Liver (tissue), 9 donors: ENCODE results near the gene PNMT. TPM values are rescaled to one million over a fixed set of nuclear protein-coding genes. Genes with fewer than 3 reads are reported as not detected.

ENCODE experiments used
- DNase-seq: peaks from one replicate; pipeline ENCODE4 v3.0.0-alpha.2; 2017; ENCODE audit warnings: low spot score
- H3K27ac ChIP-seq, 2 donors: one replicate each; pipeline ENCODE4 v1.7.0; 2013; ENCODE audit warnings: inconsistent platforms in 2 of 2, low read length in 2 of 2, control low read depth in 1 of 2, low read depth in 1 of 2, mild to moderate bottlenecking in 1 of 2
- H3K27me3 ChIP-seq, 4 donors: one replicate each; pipeline versions ENCODE4 v1.6.1 to v1.7.0; 2013; ENCODE audit warnings: low read length in 3 of 4, inconsistent platforms in 1 of 4, mild to moderate bottlenecking in 1 of 4, moderate library complexity in 1 of 4; ENCODE audit not compliant: control insufficient read depth in 4 of 4, insufficient read depth in 4 of 4
- H3K36me3 ChIP-seq, 4 donors: one replicate each; pipeline versions ENCODE4 v1.6.1 to v1.7.0; 2013; ENCODE audit warnings: low read length in 3 of 4, mild to moderate bottlenecking in 3 of 4, low read depth in 1 of 4, moderate library complexity in 1 of 4; ENCODE audit not compliant: control insufficient read depth in 4 of 4, insufficient read depth in 3 of 4
- H3K4me1 ChIP-seq, 4 donors: one replicate each; pipeline versions ENCODE4 v1.6.1 to v1.7.0; 2013; ENCODE audit warnings: low read length in 3 of 4, mild to moderate bottlenecking in 3 of 4, moderate library complexity in 1 of 4; ENCODE audit not compliant: control insufficient read depth in 4 of 4, insufficient read depth in 4 of 4
- H3K4me3 ChIP-seq, 3 donors: one replicate each; pipeline versions ENCODE4 v1.6.1 to v1.7.0; 2013; ENCODE audit warnings: low read length in 3 of 3, control low read depth in 1 of 3, low read depth in 1 of 3, mild to moderate bottlenecking in 1 of 3
- H3K9ac ChIP-seq, 2 donors: one replicate each; pipeline ENCODE4 v1.7.0; 2013; ENCODE audit warnings: low read length in 2 of 2, mild to moderate bottlenecking in 2 of 2, moderate library complexity in 2 of 2, control low read depth in 1 of 2, low read depth in 1 of 2
- H3K9me3 ChIP-seq, 4 donors: one replicate each; pipeline versions ENCODE4 v1.6.1 to v1.7.0; 2013; ENCODE audit warnings: low read length in 3 of 4; ENCODE audit not compliant: control insufficient read depth in 4 of 4
- CTCF ChIP-seq: fragments of 150-350 bp; IDR thresholded peaks from 2 replicates; pipeline ENCODE4 v1.5.1; 2017; ENCODE audit warnings: improper control_type of control experiment, low read depth, low read length; ENCODE audit not compliant: missing input control
- EGR1 ChIP-seq, 2 donors: IDR thresholded peaks; 2 replicates each; pipeline ENCODE4 v1.6.1; 2016 to 2018; ENCODE audit warnings: antibody characterized with exemption in 2 of 2, low read depth in 2 of 2
- FOXA1 ChIP-seq: IDR thresholded peaks from 2 replicates; pipeline ENCODE4 v1.6.1; 2016; ENCODE audit warnings: antibody characterized with exemption
- GABPA ChIP-seq, 2 donors: IDR thresholded peaks in 1 of 2; conservative IDR thresholded peaks in 1 of 2; 2 replicates each; pipeline ENCODE4 v1.6.1; 2016; ENCODE audit warnings: antibody characterized with exemption in 2 of 2, mild to moderate bottlenecking in 1 of 2, moderate library complexity in 1 of 2
- HNF4A ChIP-seq, 2 donors: conservative IDR thresholded peaks; 2 replicates each; pipeline ENCODE4 v1.6.1; 2016; ENCODE audit warnings: antibody characterized with exemption in 2 of 2, mild to moderate bottlenecking in 2 of 2
- JUND ChIP-seq, 2 donors: IDR thresholded peaks; 2 replicates each; pipeline ENCODE4 v1.6.1; 2016; ENCODE audit warnings: antibody characterized with exemption in 2 of 2
- NR2F2 ChIP-seq: IDR thresholded peaks from 2 replicates; pipeline ENCODE4 v1.6.1; 2016; ENCODE audit warnings: antibody characterized with exemption
- RXRA ChIP-seq, 2 donors: IDR thresholded peaks; 2 replicates each; pipeline ENCODE4 v1.6.1; 2017 to 2018; ENCODE audit warnings: antibody characterized with exemption in 2 of 2, mild to moderate bottlenecking in 1 of 2
- SP1 ChIP-seq: IDR thresholded peaks from 2 replicates; pipeline ENCODE4 v1.6.1; 2018; ENCODE audit warnings: antibody characterized with exemption, mild to moderate bottlenecking
- TAF1 ChIP-seq: conservative IDR thresholded peaks from 2 replicates; pipeline ENCODE4 v1.6.1; 2016; ENCODE audit warnings: antibody characterized with exemption, mild to moderate bottlenecking
- WGBS: extraction: QIAGEN DNeasy Blood & Tissue Kit; methylation state at CpG from one replicate; pipeline ENCODE4 v1.1.7; 2013; 5-methylcytosine and 5-hydroxymethylcytosine counted together
- polyA plus RNA-seq, 2 donors: library from polyadenylated mRNA; stranded (reverse) in 1 of 2; unstranded in 1 of 2; fragments of 200-250 nt in 1 of 2; fragments of >200 nt in 1 of 2; fragmentation: Nextera tagmentation in 1 of 2; extraction: Ambion mirVana in 1 of 2; gene quantifications; one replicate each; pipeline versions ENCODE4 v1.2.1 to v1.2.3, GENCODE V29; 2013 to 2015
- total RNA-seq, 2 donors: library from RNA; depleted of rRNA; stranded (reverse); fragments of >200 nt; gene quantifications; one replicate each; pipeline ENCODE4 v1.2.3, GENCODE V29; 2014
- TF ChIP-seq, protein P1 (sequence below): IDR thresholded peaks from 2 replicates; pipeline ENCODE4 v1.6.1; 2016; ENCODE audit warnings: antibody characterized with exemption
- TF ChIP-seq, protein P2 (sequence below): IDR thresholded peaks from 2 replicates; pipeline ENCODE4 v1.6.1; 2016; ENCODE audit warnings: antibody characterized with exemption, mild to moderate bottlenecking
- TF ChIP-seq, protein P3 (sequence below): IDR thresholded peaks from 2 replicates; pipeline ENCODE4 v1.6.1; 2016; ENCODE audit warnings: antibody characterized with exemption
- donor health status: healthy.
- donor health status: healthy.
- donor health status: healthy.
- donor health status: healthy.
- donor health status: healthy.

The PNMT gene
- total and polyA plus RNA-seq, 4 donors: 0.20 to 8.6 (median 0.26) TPM; not detected in 1

DNA sequence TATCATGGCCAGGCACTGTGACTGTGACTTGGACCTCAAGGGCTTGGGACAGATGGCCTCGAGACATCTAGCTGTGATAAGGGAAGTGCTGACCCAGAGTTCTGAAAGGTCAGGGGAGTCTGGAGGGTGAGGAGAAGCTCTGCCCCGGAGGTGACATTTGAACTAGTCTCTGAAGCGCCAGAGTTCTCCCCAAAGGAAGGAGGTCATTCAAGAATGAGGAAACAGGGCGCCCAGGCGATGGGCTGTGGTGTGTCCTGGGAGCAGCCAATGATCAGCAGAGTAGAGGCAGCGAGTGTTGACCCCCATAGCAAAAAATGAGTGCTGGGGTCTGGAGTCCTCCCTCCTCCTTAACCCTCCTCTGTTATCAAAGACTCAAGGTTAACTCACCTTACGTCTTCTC is 26.4 kb upstream of the PNMT start:
- 78% methylated on average over 7 of the region's 7 CpGs for WGBS
- H3K27ac ChIP-seq: no peak overlapping the region
- no peak overlapping the region for H3K4me3 ChIP-seq
- H3K9me3 ChIP-seq: no peaks in the 10 kb centered on the region
- no peak for DNase-seq
- no peak overlapping the region for H3K9ac ChIP-seq
- H3K27me3 ChIP-seq: no peaks in the 10 kb centered on the region
- TF ChIP-seq JUND (IDR thresholded peaks at IDR 0.05) (no peak), EGR1 (IDR thresholded peaks at IDR 0.05; ENCODE audit: low read depth in 2 of 2) (no peak), NR2F2 (peak; percentile 30)
- H3K36me3 ChIP-seq: no peaks in the 10 kb centered on the region
- H3K4me1 ChIP-seq: peaks cover 4 to 37% (median 27%) of the 10 kb centered on the region in 4 donors

- H3K4me3 ChIP-seq: no peak overlapping the region
- 87% methylated on average over 9 of the region's 9 CpGs for WGBS
- no peak overlapping the region for H3K27ac ChIP-seq
- H3K9ac ChIP-seq: no peak overlapping the region
- H3K27me3 ChIP-seq: no peaks in the 10 kb centered on the region
- H3K36me3 ChIP-seq: no peaks in the 10 kb centered on the region
- H3K4me1 ChIP-seq: peaks cover 4 to 34% (median 26%) of the 10 kb centered on the region in 4 donors
- no peaks in the 10 kb centered on the region for H3K9me3 ChIP-seq
- no peak for TF ChIP-seq TAF1
- TF ChIP-seq SP1: no peak
- no peak for TF ChIP-seq FOXA1
- TF ChIP-seq HNF4A (conservative IDR thresholded peaks at IDR 0.05): no peak
- TF ChIP-seq NR2F2: no peak
- no peak for TF ChIP-seq EGR1 (IDR thresholded peaks at IDR 0.05; ENCODE audit: low read depth in 2 of 2)
- TF ChIP-seq CTCF: no peak
- DNase-seq: no peak
Measured at GRCh38 chr17:39642291-39643074, 25.8 kb upstream of the PNMT start.

GRCh38 chr17:39643271-39643670 is 25.0 kb upstream of the PNMT start:
- TF ChIP-seq SP1 (no peak), JUND (IDR thresholded peaks at IDR 0.05) (no peak), CTCF (no peak), EGR1 (IDR thresholded peaks at IDR 0.05; ENCODE audit: low read depth in 2 of 2) (no peak), RXRA (IDR thresholded peaks at IDR 0.05) (no peak), GABPA (IDR thresholded peaks at IDR 0.05 in 1 of 2, conservative IDR thresholded peaks at IDR 0.05 in 1 of 2) (no peak)
- TF ChIP-seq, protein P1, sequence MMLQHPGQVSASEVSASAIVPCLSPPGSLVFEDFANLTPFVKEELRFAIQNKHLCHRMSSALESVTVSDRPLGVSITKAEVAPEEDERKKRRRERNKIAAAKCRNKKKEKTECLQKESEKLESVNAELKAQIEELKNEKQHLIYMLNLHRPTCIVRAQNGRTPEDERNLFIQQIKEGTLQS: no peak
- TF ChIP-seq, protein P2, sequence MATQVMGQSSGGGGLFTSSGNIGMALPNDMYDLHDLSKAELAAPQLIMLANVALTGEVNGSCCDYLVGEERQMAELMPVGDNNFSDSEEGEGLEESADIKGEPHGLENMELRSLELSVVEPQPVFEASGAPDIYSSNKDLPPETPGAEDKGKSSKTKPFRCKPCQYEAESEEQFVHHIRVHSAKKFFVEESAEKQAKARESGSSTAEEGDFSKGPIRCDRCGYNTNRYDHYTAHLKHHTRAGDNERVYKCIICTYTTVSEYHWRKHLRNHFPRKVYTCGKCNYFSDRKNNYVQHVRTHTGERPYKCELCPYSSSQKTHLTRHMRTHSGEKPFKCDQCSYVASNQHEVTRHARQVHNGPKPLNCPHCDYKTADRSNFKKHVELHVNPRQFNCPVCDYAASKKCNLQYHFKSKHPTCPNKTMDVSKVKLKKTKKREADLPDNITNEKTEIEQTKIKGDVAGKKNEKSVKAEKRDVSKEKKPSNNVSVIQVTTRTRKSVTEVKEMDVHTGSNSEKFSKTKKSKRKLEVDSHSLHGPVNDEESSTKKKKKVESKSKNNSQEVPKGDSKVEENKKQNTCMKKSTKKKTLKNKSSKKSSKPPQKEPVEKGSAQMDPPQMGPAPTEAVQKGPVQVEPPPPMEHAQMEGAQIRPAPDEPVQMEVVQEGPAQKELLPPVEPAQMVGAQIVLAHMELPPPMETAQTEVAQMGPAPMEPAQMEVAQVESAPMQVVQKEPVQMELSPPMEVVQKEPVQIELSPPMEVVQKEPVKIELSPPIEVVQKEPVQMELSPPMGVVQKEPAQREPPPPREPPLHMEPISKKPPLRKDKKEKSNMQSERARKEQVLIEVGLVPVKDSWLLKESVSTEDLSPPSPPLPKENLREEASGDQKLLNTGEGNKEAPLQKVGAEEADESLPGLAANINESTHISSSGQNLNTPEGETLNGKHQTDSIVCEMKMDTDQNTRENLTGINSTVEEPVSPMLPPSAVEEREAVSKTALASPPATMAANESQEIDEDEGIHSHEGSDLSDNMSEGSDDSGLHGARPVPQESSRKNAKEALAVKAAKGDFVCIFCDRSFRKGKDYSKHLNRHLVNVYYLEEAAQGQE: no peak
- TF ChIP-seq, protein P3, sequence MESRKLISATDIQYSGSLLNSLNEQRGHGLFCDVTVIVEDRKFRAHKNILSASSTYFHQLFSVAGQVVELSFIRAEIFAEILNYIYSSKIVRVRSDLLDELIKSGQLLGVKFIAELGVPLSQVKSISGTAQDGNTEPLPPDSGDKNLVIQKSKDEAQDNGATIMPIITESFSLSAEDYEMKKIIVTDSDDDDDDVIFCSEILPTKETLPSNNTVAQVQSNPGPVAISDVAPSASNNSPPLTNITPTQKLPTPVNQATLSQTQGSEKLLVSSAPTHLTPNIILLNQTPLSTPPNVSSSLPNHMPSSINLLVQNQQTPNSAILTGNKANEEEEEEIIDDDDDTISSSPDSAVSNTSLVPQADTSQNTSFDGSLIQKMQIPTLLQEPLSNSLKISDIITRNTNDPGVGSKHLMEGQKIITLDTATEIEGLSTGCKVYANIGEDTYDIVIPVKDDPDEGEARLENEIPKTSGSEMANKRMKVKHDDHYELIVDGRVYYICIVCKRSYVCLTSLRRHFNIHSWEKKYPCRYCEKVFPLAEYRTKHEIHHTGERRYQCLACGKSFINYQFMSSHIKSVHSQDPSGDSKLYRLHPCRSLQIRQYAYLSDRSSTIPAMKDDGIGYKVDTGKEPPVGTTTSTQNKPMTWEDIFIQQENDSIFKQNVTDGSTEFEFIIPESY: no peak
- peaks cover 0 to 27% (median 19%) of the 10 kb centered on the region in 4 donors for H3K4me1 ChIP-seq
- 87% methylated on average over 4 of the region's 4 CpGs for WGBS

More at GRCh38 chr17:39643271-39643670, 25.0 kb upstream of the PNMT start:
- Histone ChIP-seq H3K36me3 (no peaks in the 10 kb centered on the region), H3K27ac (no peak overlapping the region), H3K4me3 (no peak overlapping the region), H3K9ac (no peak overlapping the region), H3K27me3 (no peaks in the 10 kb centered on the region), H3K9me3 (no peaks in the 10 kb centered on the region)
- DNase-seq: no peak
